Fibroblast of the aortic adventitia (primary cell): ENCODE measurements around the gene PODNL1. TPM values are rescaled to one million over a fixed set of nuclear protein-coding genes. Genes with fewer than 3 reads are reported as not detected.

Source experiments
- DNase-seq: peaks from one replicate; pipeline ENCODE4 v3.0.0-alpha.2; 2010; ENCODE audit warnings: low read depth
- H3K4me3 ChIP-seq: 2 replicates; pipeline ENCODE4 v1.5.1; 2011; ENCODE audit warnings: low read depth, mild to moderate bottlenecking, control low read depth, low read length, moderate library complexity
- CTCF ChIP-seq: IDR thresholded peaks from 2 replicates; pipeline ENCODE4 v1.5.1; 2011; ENCODE audit warnings: mild to moderate bottlenecking, low read length, control low read depth, inconsistent platforms; ENCODE audit not compliant: insufficient read depth
- total RNA-seq: library from RNA; depleted of rRNA; stranded (reverse); fragments of >200 nt; gene quantifications from 2 replicates; pipeline ENCODE4 v1.2.3, GENCODE V29; 2012; ENCODE audit warnings: low replicate concordance

Gene PODNL1
- total RNA-seq, 1 donor: 0.90 TPM

GRCh38 chr19:13966684-13967128, 28.5 kb upstream of the PODNL1 start:
- no peak for DNase-seq
- no peak for TF ChIP-seq CTCF
- no peak overlapping the region for H3K4me3 ChIP-seq

- no peak for DNase-seq
These were observed 27.9 kb upstream of the PODNL1 start for GRCh38 chr19:13965926-13966683.

DNA sequence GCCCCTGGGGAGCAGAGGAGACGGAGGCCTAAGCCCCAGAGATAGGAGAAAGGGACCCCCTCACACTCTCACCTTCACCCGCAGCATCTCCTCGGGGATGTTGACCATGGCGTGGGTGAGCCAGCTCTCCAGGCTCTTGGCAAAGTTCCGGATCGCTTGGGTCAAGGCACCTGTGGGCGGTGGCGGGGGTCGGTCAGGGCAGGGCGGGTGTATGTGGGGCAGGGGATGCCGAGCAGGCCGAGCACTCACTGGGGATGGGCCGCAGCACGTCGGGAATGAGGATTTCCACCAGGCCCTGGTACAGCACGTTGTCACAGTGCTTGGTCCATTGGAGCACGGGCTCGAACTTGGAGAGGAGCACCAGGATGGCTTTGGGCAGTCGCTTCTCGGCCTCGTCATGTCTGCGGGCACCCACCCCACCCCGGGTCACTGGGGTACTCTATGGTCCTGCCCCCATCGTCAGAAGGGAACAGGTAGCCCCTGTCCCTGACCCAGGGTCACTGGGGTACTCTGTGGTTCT, 27.2 kb upstream of the PODNL1 start:
- H3K4me3 ChIP-seq: no peak overlapping the region
- no peak for DNase-seq
- no peak for TF ChIP-seq CTCF

More at GRCh38 chr19:13965926-13966683, 27.9 kb upstream of the PODNL1 start:
- TF ChIP-seq CTCF: no peak
- no peak overlapping the region for H3K4me3 ChIP-seq

GRCh38 chr19:13964776-13965175, 26.6 kb upstream of the PODNL1 start:
- H3K4me3 ChIP-seq: no peak overlapping the region
- no peak for TF ChIP-seq CTCF
- DNase-seq: no peak

DNA sequence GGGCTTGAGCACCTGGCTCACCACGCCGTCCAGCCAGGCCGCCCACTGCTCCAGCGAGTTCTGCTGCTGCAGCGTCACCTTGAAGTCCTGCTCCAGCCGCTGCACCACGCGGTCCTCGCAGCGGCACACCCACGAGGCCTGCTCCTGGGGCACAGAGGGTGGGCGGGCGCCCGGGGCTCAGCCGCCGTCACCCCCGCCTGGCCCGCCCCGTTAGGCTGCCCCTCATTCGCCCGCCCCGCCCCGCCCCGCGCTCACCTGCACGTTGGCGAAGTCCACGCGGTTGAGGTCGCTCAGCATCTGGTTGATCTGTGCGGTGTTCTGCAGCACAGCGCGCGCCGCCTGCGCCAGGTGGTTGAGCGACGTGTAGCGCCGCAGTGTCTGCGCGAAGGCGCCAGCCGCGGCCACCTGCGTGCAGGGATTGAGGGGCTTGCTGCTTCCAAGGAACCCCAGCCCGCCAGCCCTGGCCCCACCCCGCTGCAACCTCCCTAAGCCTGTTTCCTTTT, 25.4 kb upstream of the PODNL1 start:
- DNase-seq: no peak
- TF ChIP-seq CTCF: no peak
- no peak overlapping the region for H3K4me3 ChIP-seq

GRCh38 chr19:13962699-13963602, 24.7 kb upstream of the PODNL1 start:
- H3K4me3 ChIP-seq: no peak overlapping the region
- no peak for TF ChIP-seq CTCF
- no peak for DNase-seq
